ENCODE measurements around the gene ZNF274. TPM values are rescaled to one million over a fixed set of nuclear protein-coding genes. Genes with fewer than 3 reads are reported as not detected.
A peak's percentile ranks its signal among the peaks of the same experiment; 100 is the strongest.
"Not testable (repeated sequence)": the region's sequence is repeated elsewhere in the genome, so short reads cannot be mapped to it uniquely, and the experiment has no call there.

The ZNF274 gene
- total and polyA plus RNA-seq, 2 of the 8 experiments (the other 6 are each of a cell fraction or from before 2014, with no cell fraction given), result 13.3 to 25.1 TPM

- not testable (repeated sequence) for H4K91ac ChIP-seq (replicated peaks; ENCODE audit: insufficient read length, low read length); H2BK15ac ChIP-seq (ENCODE audit: low read length); H3K4me2 ChIP-seq (ENCODE audit: insufficient read depth in 1 of 2, low read depth in 2 of 2, low read length in 2 of 2); H2BK120ac ChIP-seq (replicated peaks; ENCODE audit: low read depth, low read length); H3K23me2 ChIP-seq (ENCODE audit: low read depth, low read length); H2AK5ac ChIP-seq (ENCODE audit: low read depth, low read length); H2AFZ ChIP-seq (ENCODE audit: low read length); H3K79me2 ChIP-seq (ENCODE audit: control insufficient read depth in 1 of 2, insufficient read depth in 2 of 2, low read length in 2 of 2); H2BK20ac ChIP-seq (ENCODE audit: low read length); H3K18ac ChIP-seq (ENCODE audit: extremely low read depth, low read length); FAIRE-seq; H3K4ac ChIP-seq (replicated peaks; ENCODE audit: insufficient read length, low read depth, low read length); H2BK5ac ChIP-seq (ENCODE audit: low read depth, low read length); H3K27me3 ChIP-seq (replicated peaks in 1 of 4; ENCODE audit: control insufficient read depth in 3 of 4, extremely low read depth in 1 of 4, insufficient read depth in 3 of 4, low read length in 3 of 4); H3K79me1 ChIP-seq (ENCODE audit: low read depth, low read length); H3K23ac ChIP-seq (ENCODE audit: insufficient read length); H3K9ac ChIP-seq (replicated peaks in 1 of 4; ENCODE audit: extremely low read depth in 1 of 4, low read depth in 3 of 4, low read length in 3 of 4); H3K27ac ChIP-seq (ENCODE audit: low read depth, low read length); H4K5ac ChIP-seq (ENCODE audit: insufficient read length, low read depth, low read length); H4K20me1 ChIP-seq (replicated peaks in 1 of 2; ENCODE audit: control insufficient read depth in 1 of 2, insufficient read depth in 2 of 2, low read length in 2 of 2); H4K8ac ChIP-seq (ENCODE audit: extremely low read depth, insufficient read depth, low read length); H2BK12ac ChIP-seq (ENCODE audit: low read depth, low read length); H3K56ac ChIP-seq (replicated peaks; ENCODE audit: insufficient read length, low read depth, low read length); H3K4me1 ChIP-seq (replicated peaks in 1 of 4; ENCODE audit: control insufficient read depth in 3 of 4, insufficient read depth in 4 of 4, low read length in 3 of 4); H3K14ac ChIP-seq (ENCODE audit: insufficient read length); DNase-seq (ENCODE audit: low read depth in 1 of 2, low spot score in 2 of 2)
- ChIA-PET CTCF (ENCODE audit: partially characterized antibody) (interaction anchor here (0.5 kb wide), 1 partner anchor 17 kb away, joined by 3 read pairs; no protein-coding TSS in a partner anchor), POLR2A (ENCODE audit: partially characterized antibody) (interaction anchor here (0.7 to 7.1 kb wide), 8 partner anchors 8 to 59 kb away, joined by 3 to 38 read pairs (median 3); partner anchors contain the start of gene ERVK3-1)
- Histone ChIP-seq H3K4me3 (ENCODE audit: extremely low read depth in 1 of 4, insufficient read depth in 2 of 4, low read depth in 3 of 4, low read length in 4 of 4) (peak overlapping the region in 1 of 4 experiments; percentile 31; a peak in 1 of 8 replicates), H3K9me3 (ENCODE audit: insufficient read depth in 2 of 2, low read depth in 1 of 2, low read length in 1 of 2) (peaks cover 97 to 99% of the 10 kb centered on the region in 2 experiments), H3K36me3 (ENCODE audit: control insufficient read depth in 2 of 4, insufficient read depth in 4 of 4, low read length in 3 of 4) (peaks cover 42 to 100% (median 86%) of the 10 kb centered on the region in 4 experiments)
- 80% methylated on average over 3 of the region's 4 CpGs; no CpG with 5 or more reads in 1 of the 2 experiments for WGBS, 2 experiments (ENCODE audit: extremely low coverage in 1 of 2, insufficient coverage in 1 of 2, insufficient read length in 1 of 2, insufficient replicate concordance in 2 of 2, low coverage in 1 of 2, low lambda C conversion rate in 2 of 2, missing lambda C conversion rate in 1 of 2)
- TF ChIP-seq POLR2AphosphoS5 (IDR thresholded peaks at IDR 0.05; ENCODE audit: low read depth, low read length), result peak; percentile 29; the same call in 1 of the 2 replicates
Measured at GRCh38 chr19:58258259-58258658, 75.4 kb downstream of the ZNF274 start.
